ENCODE results near the gene DSPP. TPM values are rescaled to one million over a fixed set of nuclear protein-coding genes. Genes with fewer than 3 reads are reported as not detected.

The DSPP gene
- polyA plus RNA-seq, 6 donors from 2014 or later = not detected

- no peaks in the 10 kb centered on the region for H3K4me1 Mint-ChIP-seq
- no peaks in the 10 kb centered on the region for H3K36me3 Mint-ChIP-seq
- H3K9me3 Mint-ChIP-seq = no peaks in the 10 kb centered on the region
- no peak overlapping the region for H3K27ac Mint-ChIP-seq
- ATAC-seq (ENCODE audit: low read depth in 2 of 2) = no peak
- H3K27me3 Mint-ChIP-seq = peaks cover 0 to 7% (median 0%) of the 10 kb centered on the region in 3 donors
- DNase-seq = no peak
- H3K4me3 Mint-ChIP-seq = no peak overlapping the region
These were observed 42.6 kb downstream of the DSPP start for GRCh38 chr4:87650938-87651337.

- ATAC-seq (ENCODE audit: low read depth in 2 of 2) = no peak
- Mint-ChIP-seq H3K27me3 (peaks cover 0 to 7% (median 0%) of the 10 kb centered on the region in 3 donors), H3K4me3 (no peak overlapping the region)
These were observed 43.6 kb downstream of the DSPP start for GRCh38 chr4:87651941-87652340.

GRCh38 chr4:87654487-87655044 lies 46.2 kb downstream of the DSPP start:
- no peaks in the 10 kb centered on the region for H3K9me3 Mint-ChIP-seq
- no peak for ATAC-seq (ENCODE audit: low read depth in 2 of 2)
- no peaks in the 10 kb centered on the region for H3K36me3 Mint-ChIP-seq
- H3K27ac Mint-ChIP-seq = no peak overlapping the region
- H3K4me3 Mint-ChIP-seq = no peak overlapping the region
- no peak for DNase-seq
- H3K27me3 Mint-ChIP-seq = peaks cover 0 to 3% (median 0%) of the 10 kb centered on the region in 3 donors
- no peaks in the 10 kb centered on the region for H3K4me1 Mint-ChIP-seq

More at GRCh38 chr4:87651941-87652340, 43.6 kb downstream of the DSPP start:
- no peak for DNase-seq
- H3K4me1 Mint-ChIP-seq = no peaks in the 10 kb centered on the region
- no peaks in the 10 kb centered on the region for H3K9me3 Mint-ChIP-seq
- no peaks in the 10 kb centered on the region for H3K36me3 Mint-ChIP-seq
- H3K27ac Mint-ChIP-seq = no peak overlapping the region

- H3K9me3 Mint-ChIP-seq = peaks cover 0 to 7% (median 0%) of the 10 kb centered on the region in 7 donors
- ATAC-seq (ENCODE audit: low read depth in 2 of 2) (no peak), DNase-seq (no peak)
- peaks cover 0 to 8% of the 10 kb centered on the region in 2 donors for H3K36me3 Mint-ChIP-seq
- no peaks in the 10 kb centered on the region for H3K4me1 Mint-ChIP-seq
- H3K27ac Mint-ChIP-seq = no peak overlapping the region
- peaks cover 10 to 13% (median 11%) of the 10 kb centered on the region in 3 donors for H3K27me3 Mint-ChIP-seq
- H3K4me3 Mint-ChIP-seq = no peak overlapping the region
These were observed 49.2 kb downstream of the DSPP start for GRCh38 chr4:87657525-87657924.

- Mint-ChIP-seq H3K4me3 (no peak overlapping the region), H3K4me1 (no peaks in the 10 kb centered on the region), H3K27me3 (peaks cover 12 to 25% (median 18%) of the 10 kb centered on the region in 3 donors), H3K27ac (no peak overlapping the region), H3K36me3 (peaks cover 0 to 8% of the 10 kb centered on the region in 2 donors), H3K9me3 (peaks cover 0 to 7% (median 0%) of the 10 kb centered on the region in 7 donors)
- no peak for DNase-seq
- ATAC-seq (ENCODE audit: low read depth in 2 of 2) = no peak
These were observed 51.1 kb downstream of the DSPP start for GRCh38 chr4:87659247-87659931.

GRCh38 chr4:87662871-87663270 lies 54.5 kb downstream of the DSPP start:
- no peaks in the 10 kb centered on the region for H3K4me1 Mint-ChIP-seq

More at GRCh38 chr4:87662871-87663270, 54.5 kb downstream of the DSPP start:
- Mint-ChIP-seq H3K4me3 (no peak overlapping the region), H3K27me3 (peaks cover 12 to 31% (median 18%) of the 10 kb centered on the region in 3 donors), H3K9me3 (peaks cover 0 to 7% (median 0%) of the 10 kb centered on the region in 7 donors), H3K27ac (no peak overlapping the region), H3K36me3 (peaks cover 0 to 8% of the 10 kb centered on the region in 2 donors)
- DNase-seq (no peak), ATAC-seq (ENCODE audit: low read depth in 2 of 2) (no peak)

Other genes with a start within 250 kb of the DSPP start
- gene HSD17B11, start 217.3 kb upstream of the DSPP start, polyA plus RNA-seq (ENCODE audit: low read depth in 6 of 6) = 100 to 1,000 TPM in 4 of 6 donors, 10 to 100 TPM in 2; 67.9 to 116 (median 107) TPM
- gene NUDT9, start 186.0 kb upstream of the DSPP start, polyA plus RNA-seq (ENCODE audit: low read depth in 6 of 6) = 10 to 100 TPM; 16.3 to 27.1 (median 19.2) TPM
- gene SPARCL1, start 79.2 kb upstream of the DSPP start, polyA plus RNA-seq (ENCODE audit: low read depth in 6 of 6) = under 1 TPM in 1 of 6 donors, not detected in 5; 0.15 TPM
- not detected for gene DMP1, start 41.8 kb downstream of the DSPP start, polyA plus RNA-seq (ENCODE audit: low read depth in 6 of 6)
- not detected for gene IBSP, start 191.0 kb downstream of the DSPP start, polyA plus RNA-seq (ENCODE audit: low read depth in 6 of 6)
- gene MEPE, start 224.4 kb downstream of the DSPP start, polyA plus RNA-seq (ENCODE audit: low read depth in 6 of 6) = not detected

Measured in naive B cell (primary cell).